ENCODE measurements around the gene UCN2. TPM values are rescaled to one million over a fixed set of nuclear protein-coding genes. Genes with fewer than 3 reads are reported as not detected.

The UCN2 gene
- total RNA-seq, 1 experiment from 2014 or later = 1.8 TPM

- no peak for DNase-seq (ENCODE audit: low read depth, low spot score)
- Histone ChIP-seq H3K27ac (ENCODE audit: low read length) (no peak overlapping the region), H3K4me1 (ENCODE audit: control insufficient read depth, insufficient read depth, low read length) (peaks cover 11% of the 10 kb centered on the region), H3K36me3 (ENCODE audit: control insufficient read depth, insufficient read depth, low read length) (no peaks in the 10 kb centered on the region), H3K27me3 (ENCODE audit: control insufficient read depth, insufficient read depth, low read length) (no peaks in the 10 kb centered on the region), H3K4me3 (ENCODE audit: low read depth in 2 of 2, low read length in 2 of 2) (no peak overlapping the region), H3K9me3 (ENCODE audit: control insufficient read depth, insufficient read depth, low read depth, low read length) (no peaks in the 10 kb centered on the region)
- BruUV-seq (replicated peaks) = no TSS peak
- POLR2A ChIA-PET = no interaction called here
- TF ChIP-seq SIN3A (IDR thresholded peaks at IDR 0.05; ENCODE audit: borderline replicate concordance, insufficient read depth, low read depth, low read length) (no peak), POLR2AphosphoS5 (IDR thresholded peaks at IDR 0.05; ENCODE audit: low read depth, low read length) (no peak), TCF7L2 (IDR thresholded peaks at IDR 0.05; ENCODE audit: low read depth, low read length) (no peak), CTCF (IDR thresholded peaks at IDR 0.05) (no peak), REST (IDR thresholded peaks at IDR 0.05; ENCODE audit: insufficient read depth in 1 of 2, low read depth in 2 of 2, low read length in 1 of 2) (no peak)
- ATAC-seq = peak; percentile 61
- intact Hi-C loops (cut with micrococcal nuclease; ENCODE audit: unreplicated experiment) (no loop called here), in situ Hi-C loops (cut with HindIII; ENCODE audit: low pct_unique_long_range_greater_than_20kb, low sequenced_read_pairs) (no loop called here)
- CTCF ChIA-PET = interaction anchor here (0.7 kb wide), 1 partner anchor 128 kb away, joined by 3 read pairs; no protein-coding TSS in a partner anchor
Observed at GRCh38 chr3:48564022-48564421, 441 bp upstream of the UCN2 start.

GRCh38 chr3:48562367-48563095 lies 1.1 kb downstream of the UCN2 start:
- no peaks in the 10 kb centered on the region for H3K36me3 ChIP-seq (ENCODE audit: control insufficient read depth, insufficient read depth, low read length)
- peaks cover 11% of the 10 kb centered on the region for H3K4me1 ChIP-seq (ENCODE audit: control insufficient read depth, insufficient read depth, low read length)

More at GRCh38 chr3:48562367-48563095, 1.1 kb downstream of the UCN2 start:
- ChIA-PET POLR2A (no interaction called here), CTCF (interaction anchor here (1.0 kb wide), 1 partner anchor 89 kb away, joined by 7 read pairs; no protein-coding TSS in a partner anchor)
- no peak for TF ChIP-seq CTCF (IDR thresholded peaks at IDR 0.05)
- no peak for TF ChIP-seq SIN3A (IDR thresholded peaks at IDR 0.05; ENCODE audit: borderline replicate concordance, insufficient read depth, low read depth, low read length)
- TF ChIP-seq REST (IDR thresholded peaks at IDR 0.05; ENCODE audit: insufficient read depth in 1 of 2, low read depth in 2 of 2, low read length in 1 of 2) = no peak
- no peak for TF ChIP-seq POLR2AphosphoS5 (IDR thresholded peaks at IDR 0.05; ENCODE audit: low read depth, low read length)
- TF ChIP-seq TCF7L2 (IDR thresholded peaks at IDR 0.05; ENCODE audit: low read depth, low read length) = no peak
- Histone ChIP-seq H3K27ac (ENCODE audit: low read length) (no peak overlapping the region), H3K4me3 (ENCODE audit: low read depth in 2 of 2, low read length in 2 of 2) (no peak overlapping the region), H3K27me3 (ENCODE audit: control insufficient read depth, insufficient read depth, low read length) (no peaks in the 10 kb centered on the region), H3K9me3 (ENCODE audit: control insufficient read depth, insufficient read depth, low read depth, low read length) (no peaks in the 10 kb centered on the region)
- no TSS peak for BruUV-seq (replicated peaks)
- in situ Hi-C loops (cut with HindIII; ENCODE audit: low pct_unique_long_range_greater_than_20kb, low sequenced_read_pairs) = no loop called here
- DNase-seq (ENCODE audit: low read depth, low spot score) = no peak
- intact Hi-C loops (cut with micrococcal nuclease; ENCODE audit: unreplicated experiment) = no loop called here
- no peak for ATAC-seq
